ENCODE data around the gene MATN3.

- no peak for TF ChIP-seq CTCF (IDR thresholded peaks at IDR 0.05)
- TF ChIP-seq POLR2A (IDR thresholded peaks at IDR 0.05): no peak
These were observed 17.8 kb upstream of the MATN3 start for GRCh38 chr2:20030224-20030623.

Data from testis (tissue), 2 donors.